Measurements from ENCODE around the gene KRTAP4-16. TPM values are rescaled to one million over a fixed set of nuclear protein-coding genes. Genes with fewer than 3 reads are reported as not detected.

KRTAP4-16 gene
- total and polyA plus RNA-seq, 8 donors, result not detected

- Histone ChIP-seq H3K4me1 (no peaks in the 10 kb centered on the region), H3K9me3 (peaks cover 0 to 4% (median 1%) of the 10 kb centered on the region in 4 donors), H3K4me3 (no peak overlapping the region), H3K27me3 (peaks cover 0 to 34% (median 0%) of the 10 kb centered on the region in 3 donors), H3K27ac (no peak overlapping the region), H3K36me3 (no peaks in the 10 kb centered on the region)
- TF ChIP-seq POLR2AphosphoS5 (IDR thresholded peaks at IDR 0.05) (no peak), EP300 (IDR thresholded peaks at IDR 0.05) (no peak), POLR2A (IDR thresholded peaks at IDR 0.05) (no peak)
- TF ChIP-seq, protein P1, sequence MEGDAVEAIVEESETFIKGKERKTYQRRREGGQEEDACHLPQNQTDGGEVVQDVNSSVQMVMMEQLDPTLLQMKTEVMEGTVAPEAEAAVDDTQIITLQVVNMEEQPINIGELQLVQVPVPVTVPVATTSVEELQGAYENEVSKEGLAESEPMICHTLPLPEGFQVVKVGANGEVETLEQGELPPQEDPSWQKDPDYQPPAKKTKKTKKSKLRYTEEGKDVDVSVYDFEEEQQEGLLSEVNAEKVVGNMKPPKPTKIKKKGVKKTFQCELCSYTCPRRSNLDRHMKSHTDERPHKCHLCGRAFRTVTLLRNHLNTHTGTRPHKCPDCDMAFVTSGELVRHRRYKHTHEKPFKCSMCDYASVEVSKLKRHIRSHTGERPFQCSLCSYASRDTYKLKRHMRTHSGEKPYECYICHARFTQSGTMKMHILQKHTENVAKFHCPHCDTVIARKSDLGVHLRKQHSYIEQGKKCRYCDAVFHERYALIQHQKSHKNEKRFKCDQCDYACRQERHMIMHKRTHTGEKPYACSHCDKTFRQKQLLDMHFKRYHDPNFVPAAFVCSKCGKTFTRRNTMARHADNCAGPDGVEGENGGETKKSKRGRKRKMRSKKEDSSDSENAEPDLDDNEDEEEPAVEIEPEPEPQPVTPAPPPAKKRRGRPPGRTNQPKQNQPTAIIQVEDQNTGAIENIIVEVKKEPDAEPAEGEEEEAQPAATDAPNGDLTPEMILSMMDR (IDR thresholded peaks at IDR 0.05), result no peak
- intact Hi-C loops (cut with DNase I; ENCODE audit: low total_unique reads), result no loop called here
- DNase-seq, result no peak
Measured at GRCh38 chr17:41052566-41052965, 49.4 kb downstream of the KRTAP4-16 start.

Other genes starting within 250 kb of the KRTAP4-16 start
Only the 30 nearest of the 39 such genes appear.
- gene KRT39, start 135.3 kb downstream of the KRTAP4-16 start, total RNA-seq, result not detected
- not detected for gene KRT39, start 135.3 kb downstream of the KRTAP4-16 start, polyA plus RNA-seq
- gene KRT40, start 117.9 kb downstream of the KRTAP4-16 start, total RNA-seq, result not detected
- gene KRT40, start 117.9 kb downstream of the KRTAP4-16 start, polyA plus RNA-seq, result under 1 TPM in 1 of 3 donors, not detected in 2; 0.10 TPM
- not detected for gene KRTAP3-3, start 108.0 kb downstream of the KRTAP4-16 start, total RNA-seq
- not detected for gene KRTAP3-3, start 108.0 kb downstream of the KRTAP4-16 start, polyA plus RNA-seq
- not detected for gene KRTAP3-2, start 102.3 kb downstream of the KRTAP4-16 start, total RNA-seq
- not detected for gene KRTAP3-2, start 102.3 kb downstream of the KRTAP4-16 start, polyA plus RNA-seq
- not detected for gene KRTAP3-1, start 93.1 kb downstream of the KRTAP4-16 start, total RNA-seq
- gene KRTAP3-1, start 93.1 kb downstream of the KRTAP4-16 start, polyA plus RNA-seq, result not detected
- gene KRTAP1-5, start 75.0 kb downstream of the KRTAP4-16 start, total RNA-seq, result not detected
- gene KRTAP1-5, start 75.0 kb downstream of the KRTAP4-16 start, polyA plus RNA-seq, result not detected
- not detected for gene KRTAP1-4, start 72.0 kb downstream of the KRTAP4-16 start, total RNA-seq
- not detected for gene KRTAP1-4, start 72.0 kb downstream of the KRTAP4-16 start, polyA plus RNA-seq
- gene KRTAP1-3, start 67.3 kb downstream of the KRTAP4-16 start, total RNA-seq, result not detected
- not detected for gene KRTAP1-3, start 67.3 kb downstream of the KRTAP4-16 start, polyA plus RNA-seq
- gene KRTAP1-1, start 60.8 kb downstream of the KRTAP4-16 start, total RNA-seq, result not detected
- gene KRTAP1-1, start 60.8 kb downstream of the KRTAP4-16 start, polyA plus RNA-seq, result not detected
- gene KRTAP2-1, start 54.9 kb downstream of the KRTAP4-16 start, total RNA-seq, result not detected
- gene KRTAP2-1, start 54.9 kb downstream of the KRTAP4-16 start, polyA plus RNA-seq, result not detected
- not detected for gene KRTAP2-2, start 47.0 kb downstream of the KRTAP4-16 start, total RNA-seq
- gene KRTAP2-2, start 47.0 kb downstream of the KRTAP4-16 start, polyA plus RNA-seq, result not detected
- not detected for gene KRTAP2-3, start 42.1 kb downstream of the KRTAP4-16 start, total RNA-seq
- not detected for gene KRTAP2-3, start 42.1 kb downstream of the KRTAP4-16 start, polyA plus RNA-seq
- gene KRTAP2-4, start 36.3 kb downstream of the KRTAP4-16 start, total RNA-seq, result not detected
- gene KRTAP2-4, start 36.3 kb downstream of the KRTAP4-16 start, polyA plus RNA-seq, result not detected
- gene KRTAP4-7, start 18.1 kb downstream of the KRTAP4-16 start, total RNA-seq, result not detected
- gene KRTAP4-7, start 18.1 kb downstream of the KRTAP4-16 start, polyA plus RNA-seq, result not detected
- gene KRTAP4-8, start 4.1 kb downstream of the KRTAP4-16 start, total RNA-seq, result not detected
- gene KRTAP4-8, start 4.1 kb downstream of the KRTAP4-16 start, polyA plus RNA-seq, result not detected
- gene KRTAP4-9, start 3.2 kb upstream of the KRTAP4-16 start, total RNA-seq, result not detected
- gene KRTAP4-9, start 3.2 kb upstream of the KRTAP4-16 start, polyA plus RNA-seq, result not detected
- not detected for gene KRTAP4-11, start 16.2 kb upstream of the KRTAP4-16 start, total RNA-seq
- not detected for gene KRTAP4-11, start 16.2 kb upstream of the KRTAP4-16 start, polyA plus RNA-seq
- gene KRTAP4-12, start 22.0 kb upstream of the KRTAP4-16 start, total RNA-seq, result not detected
- gene KRTAP4-12, start 22.0 kb upstream of the KRTAP4-16 start, polyA plus RNA-seq, result not detected
- not detected for gene KRTAP4-6, start 38.3 kb upstream of the KRTAP4-16 start, total RNA-seq
- not detected for gene KRTAP4-6, start 38.3 kb upstream of the KRTAP4-16 start, polyA plus RNA-seq
- not detected for gene KRTAP4-5, start 47.6 kb upstream of the KRTAP4-16 start, total RNA-seq
- not detected for gene KRTAP4-5, start 47.6 kb upstream of the KRTAP4-16 start, polyA plus RNA-seq
- gene KRTAP4-4, start 58.5 kb upstream of the KRTAP4-16 start, total RNA-seq, result not detected
- gene KRTAP4-4, start 58.5 kb upstream of the KRTAP4-16 start, polyA plus RNA-seq, result not detected
- gene KRTAP4-3, start 66.0 kb upstream of the KRTAP4-16 start, total RNA-seq, result not detected
- not detected for gene KRTAP4-3, start 66.0 kb upstream of the KRTAP4-16 start, polyA plus RNA-seq
- gene KRTAP4-2, start 76.0 kb upstream of the KRTAP4-16 start, total RNA-seq, result not detected
- not detected for gene KRTAP4-2, start 76.0 kb upstream of the KRTAP4-16 start, polyA plus RNA-seq
- gene KRTAP4-1, start 82.7 kb upstream of the KRTAP4-16 start, total RNA-seq, result not detected
- gene KRTAP4-1, start 82.7 kb upstream of the KRTAP4-16 start, polyA plus RNA-seq, result not detected
- not detected for gene KRTAP9-1, start 87.7 kb upstream of the KRTAP4-16 start, total RNA-seq
- gene KRTAP9-1, start 87.7 kb upstream of the KRTAP4-16 start, polyA plus RNA-seq, result not detected
- not detected for gene KRTAP9-2, start 124.4 kb upstream of the KRTAP4-16 start, total RNA-seq
- gene KRTAP9-2, start 124.4 kb upstream of the KRTAP4-16 start, polyA plus RNA-seq, result not detected
- not detected for gene KRTAP9-3, start 130.2 kb upstream of the KRTAP4-16 start, total RNA-seq
- gene KRTAP9-3, start 130.2 kb upstream of the KRTAP4-16 start, polyA plus RNA-seq, result not detected
- gene KRTAP9-8, start 135.8 kb upstream of the KRTAP4-16 start, total RNA-seq, result not detected
- gene KRTAP9-8, start 135.8 kb upstream of the KRTAP4-16 start, polyA plus RNA-seq, result not detected
- not detected for gene KRTAP9-4, start 147.5 kb upstream of the KRTAP4-16 start, total RNA-seq
- not detected for gene KRTAP9-4, start 147.5 kb upstream of the KRTAP4-16 start, polyA plus RNA-seq
- not detected for gene KRTAP9-9, start 153.2 kb upstream of the KRTAP4-16 start, total RNA-seq
- gene KRTAP9-9, start 153.2 kb upstream of the KRTAP4-16 start, polyA plus RNA-seq, result not detected

All from stomach (tissue), 9 donors.